Fibroblast of the aortic adventitia (primary cell): ENCODE measurements around the gene SPNS2. TPM values are rescaled to one million over a fixed set of nuclear protein-coding genes. Genes with fewer than 3 reads are reported as not detected.

ENCODE experiments used
- DNase-seq: peaks from one replicate; pipeline ENCODE4 v3.0.0-alpha.2; 2010; ENCODE audit warnings: low read depth
- H3K4me3 ChIP-seq: 2 replicates; pipeline ENCODE4 v1.5.1; 2011; ENCODE audit warnings: low read depth, mild to moderate bottlenecking, control low read depth, low read length, moderate library complexity
- total RNA-seq: library from RNA; depleted of rRNA; stranded (reverse); fragments of >200 nt; gene quantifications from 2 replicates; pipeline ENCODE4 v1.2.3, GENCODE V29; 2012; ENCODE audit warnings: low replicate concordance
- TF ChIP-seq, protein P1 (sequence below): IDR thresholded peaks from 2 replicates; pipeline ENCODE4 v1.5.1; 2011; ENCODE audit warnings: mild to moderate bottlenecking, low read length, control low read depth, inconsistent platforms; ENCODE audit not compliant: insufficient read depth

The SPNS2 gene
- total RNA-seq, 1 donor, result 0.27 TPM

- DNase-seq, result no peak
- TF ChIP-seq, protein P1, sequence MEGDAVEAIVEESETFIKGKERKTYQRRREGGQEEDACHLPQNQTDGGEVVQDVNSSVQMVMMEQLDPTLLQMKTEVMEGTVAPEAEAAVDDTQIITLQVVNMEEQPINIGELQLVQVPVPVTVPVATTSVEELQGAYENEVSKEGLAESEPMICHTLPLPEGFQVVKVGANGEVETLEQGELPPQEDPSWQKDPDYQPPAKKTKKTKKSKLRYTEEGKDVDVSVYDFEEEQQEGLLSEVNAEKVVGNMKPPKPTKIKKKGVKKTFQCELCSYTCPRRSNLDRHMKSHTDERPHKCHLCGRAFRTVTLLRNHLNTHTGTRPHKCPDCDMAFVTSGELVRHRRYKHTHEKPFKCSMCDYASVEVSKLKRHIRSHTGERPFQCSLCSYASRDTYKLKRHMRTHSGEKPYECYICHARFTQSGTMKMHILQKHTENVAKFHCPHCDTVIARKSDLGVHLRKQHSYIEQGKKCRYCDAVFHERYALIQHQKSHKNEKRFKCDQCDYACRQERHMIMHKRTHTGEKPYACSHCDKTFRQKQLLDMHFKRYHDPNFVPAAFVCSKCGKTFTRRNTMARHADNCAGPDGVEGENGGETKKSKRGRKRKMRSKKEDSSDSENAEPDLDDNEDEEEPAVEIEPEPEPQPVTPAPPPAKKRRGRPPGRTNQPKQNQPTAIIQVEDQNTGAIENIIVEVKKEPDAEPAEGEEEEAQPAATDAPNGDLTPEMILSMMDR, result no peak
- no peak overlapping the region for H3K4me3 ChIP-seq
These were observed 10.7 kb downstream of the SPNS2 start for GRCh38 chr17:4509401-4509800.

GRCh38 chr17:4509923-4510617 is 11.4 kb downstream of the SPNS2 start:
- no peak for DNase-seq
- no peak overlapping the region for H3K4me3 ChIP-seq
- TF ChIP-seq, protein P1, result no peak

DNA sequence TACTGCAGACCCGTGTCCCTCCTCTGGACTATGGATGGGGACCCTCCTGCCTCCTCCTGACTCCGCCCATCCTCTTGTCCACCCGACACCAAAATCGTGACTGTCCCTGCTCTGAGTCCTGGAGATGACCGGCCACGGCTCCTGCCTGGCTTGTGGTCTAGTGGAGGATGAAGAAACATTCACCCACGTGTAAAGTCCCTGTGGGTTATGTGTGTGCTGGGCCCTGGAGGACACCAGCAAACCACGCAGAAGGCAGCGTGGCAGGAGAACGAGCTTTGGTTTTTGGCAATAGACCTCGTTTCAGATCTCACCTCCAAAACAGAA is 11.9 kb downstream of the SPNS2 start:
- no peak overlapping the region for H3K4me3 ChIP-seq
- TF ChIP-seq, protein P1, result no peak
- DNase-seq, result no peak

DNA sequence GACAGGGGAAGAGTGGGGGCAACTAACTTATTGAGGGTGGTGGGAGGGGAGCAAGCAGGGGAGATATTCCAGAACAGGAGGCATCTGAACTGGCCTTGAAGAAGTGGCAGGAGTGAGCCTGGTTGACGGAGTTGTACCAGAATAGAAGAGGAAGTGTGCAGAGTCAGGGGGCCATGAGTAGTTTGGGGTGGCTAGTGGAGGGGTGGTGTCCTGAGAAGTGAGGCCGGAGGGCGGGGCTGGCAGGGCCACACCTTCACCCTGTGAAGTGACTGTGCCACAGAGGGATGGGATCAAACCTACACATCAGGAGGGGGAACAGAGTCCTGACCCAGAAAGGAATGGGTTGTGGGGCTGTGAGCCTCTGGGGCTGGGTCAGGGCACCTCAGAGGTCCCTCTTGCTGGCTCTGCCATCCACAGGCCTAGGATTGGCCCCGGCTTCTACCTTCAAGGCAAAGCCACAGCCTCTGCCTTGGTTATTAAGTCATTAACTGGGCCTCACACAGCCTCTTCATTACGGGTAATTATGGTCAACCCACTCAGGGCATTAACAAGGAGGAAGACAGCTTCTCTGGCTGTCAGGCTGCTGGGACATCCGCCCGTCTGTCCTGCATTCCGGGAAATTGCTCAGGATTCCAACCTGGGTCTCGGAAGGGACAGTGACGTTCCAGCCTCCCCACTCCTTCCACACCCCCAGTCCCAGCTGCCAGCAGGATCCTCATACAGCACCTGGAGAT is 12.7 kb downstream of the SPNS2 start:
- TF ChIP-seq, protein P1, result no peak
- no peak for DNase-seq
- H3K4me3 ChIP-seq, result no peak overlapping the region

GRCh38 chr17:4512156-4513112 is 13.8 kb downstream of the SPNS2 start:
- TF ChIP-seq, protein P1, result no peak
- DNase-seq, result no peak
- H3K4me3 ChIP-seq, result no peak overlapping the region

GRCh38 chr17:4513113-4514032 is 14.7 kb downstream of the SPNS2 start:
- H3K4me3 ChIP-seq, result no peak overlapping the region
- TF ChIP-seq, protein P1, result no peak
- DNase-seq, result no peak
